HG03460 (cell line): ENCODE results near the gene TMC5.

ENCODE experiments used
- ATAC-seq: cut with Tn5 transposase; IDR thresholded peaks from one replicate; pipeline ENCODE4 v1.9.1; 2021; ENCODE audit not compliant: unreplicated experiment

TMC5 gene

DNA sequence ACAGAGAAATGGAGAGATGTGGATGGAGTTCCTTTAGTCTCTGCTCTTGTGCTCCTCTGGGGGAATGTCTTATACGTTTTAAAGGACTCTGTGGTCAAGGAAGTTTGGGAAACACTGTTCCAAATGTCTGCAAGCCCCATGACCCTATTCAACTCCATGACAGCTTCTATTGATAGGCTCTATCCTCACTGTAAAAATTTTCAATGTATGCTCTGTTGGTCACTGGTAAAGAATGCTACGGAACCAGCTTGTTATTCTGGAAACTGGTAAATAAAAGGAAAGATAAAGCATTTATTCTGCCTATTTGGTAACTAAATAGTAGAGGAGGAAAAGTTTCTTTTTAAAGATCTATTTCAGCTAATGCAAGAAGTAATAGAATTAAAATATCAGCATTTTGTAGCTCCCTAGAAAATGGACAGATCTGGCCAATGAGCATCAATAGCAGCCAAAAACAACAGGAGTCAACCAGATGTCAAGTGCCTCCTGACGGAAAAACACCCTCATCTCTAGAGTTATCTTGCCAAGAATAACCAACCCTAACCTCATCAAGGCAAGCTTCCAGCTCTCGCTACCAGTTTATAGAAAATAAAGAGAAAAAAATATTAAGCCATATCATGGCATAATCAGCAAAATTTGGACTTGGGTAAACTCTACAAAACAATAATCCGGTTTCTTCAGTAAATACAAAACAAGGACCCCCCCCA is 88.1 kb downstream of the TMC5 start:
- no peak for ATAC-seq

DNA sequence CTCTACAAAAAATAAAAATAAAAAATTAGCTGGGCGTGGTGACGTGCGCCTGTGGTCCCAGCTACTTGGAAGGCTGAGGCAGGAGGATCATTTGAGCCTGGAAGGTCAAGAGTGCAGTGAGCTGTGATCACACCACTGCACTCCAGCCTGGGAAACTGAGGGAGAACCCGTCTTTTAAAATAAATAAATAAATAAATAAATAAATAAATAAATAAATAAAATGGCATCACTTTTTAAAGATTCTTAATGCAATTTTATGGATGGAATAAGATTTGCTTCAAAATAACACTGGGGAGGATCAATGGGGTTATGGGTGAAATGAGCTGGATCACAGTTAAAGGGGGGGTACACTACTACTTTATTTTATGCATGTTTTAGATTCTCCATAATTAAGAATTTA is 89.3 kb downstream of the TMC5 start:
- no peak for ATAC-seq

DNA sequence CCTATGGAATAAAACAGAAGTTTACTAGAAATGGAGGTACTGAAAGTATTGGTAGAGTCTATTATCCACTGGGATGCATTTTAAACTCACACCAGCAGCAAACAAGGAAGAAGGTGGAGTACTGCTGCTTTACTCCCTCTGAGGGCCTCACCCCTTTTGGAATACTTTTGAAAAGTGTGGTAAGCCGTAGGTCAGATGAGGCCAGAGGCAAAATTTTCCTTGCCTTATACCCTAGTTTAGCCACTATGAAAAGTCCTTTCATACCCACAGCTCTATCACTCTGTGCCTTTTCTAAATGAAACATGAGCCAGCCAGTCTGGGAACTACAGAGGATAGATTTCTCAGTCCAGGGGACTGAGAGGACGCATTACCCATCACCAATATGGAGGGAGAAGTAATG is 90.2 kb downstream of the TMC5 start:
- no peak for ATAC-seq

DNA sequence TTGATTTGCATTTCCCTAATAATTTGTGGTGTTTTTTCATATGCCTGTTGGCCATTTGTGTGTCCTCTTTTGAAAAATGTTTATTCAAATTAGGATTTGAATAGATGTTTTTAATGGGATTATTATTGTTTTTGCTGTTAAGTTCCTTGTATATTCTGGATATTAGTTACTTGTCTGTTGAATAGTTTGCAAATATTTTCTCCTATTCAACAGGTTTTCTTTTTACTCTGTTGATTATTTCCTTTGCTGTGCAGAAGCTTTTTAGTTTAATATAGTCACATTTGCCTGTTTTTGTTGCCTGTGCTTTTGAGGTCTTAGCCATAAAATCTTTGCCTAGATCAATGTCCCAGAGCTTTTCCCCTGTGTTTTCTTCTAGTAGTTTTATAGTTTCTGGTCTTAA is 94.6 kb downstream of the TMC5 start:
- no peak for ATAC-seq

DNA sequence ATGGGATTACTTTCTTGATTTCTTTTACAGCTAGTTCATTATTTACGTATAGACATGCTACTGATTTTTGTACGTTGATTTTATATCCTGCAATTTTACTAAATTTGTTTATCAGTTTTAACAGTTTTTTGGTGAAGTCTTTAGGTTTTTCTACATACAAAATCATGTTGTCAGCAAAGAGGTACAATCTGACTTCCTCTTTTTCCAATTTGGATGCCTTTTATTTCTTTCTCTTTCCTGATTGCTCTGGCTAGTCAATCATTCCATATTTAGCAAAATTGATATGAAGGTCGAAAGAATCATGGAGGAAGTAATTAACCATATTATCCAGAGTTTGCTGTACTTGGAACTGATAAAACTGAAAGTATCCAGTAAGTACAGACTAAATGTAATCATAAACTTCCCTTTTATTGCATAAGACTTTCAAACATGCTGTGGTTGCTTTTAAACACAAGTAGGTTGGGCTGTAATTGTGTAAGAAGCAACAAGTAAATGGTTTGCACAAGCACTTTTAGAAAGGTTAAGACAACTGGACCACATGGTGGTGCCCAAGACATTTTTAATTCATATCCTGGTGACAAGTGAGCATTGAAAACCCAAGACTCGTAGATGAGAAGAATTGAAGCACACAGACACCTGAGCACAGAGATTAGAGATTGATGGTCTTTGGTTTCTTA is 95.8 kb downstream of the TMC5 start:
- no peak for ATAC-seq

DNA sequence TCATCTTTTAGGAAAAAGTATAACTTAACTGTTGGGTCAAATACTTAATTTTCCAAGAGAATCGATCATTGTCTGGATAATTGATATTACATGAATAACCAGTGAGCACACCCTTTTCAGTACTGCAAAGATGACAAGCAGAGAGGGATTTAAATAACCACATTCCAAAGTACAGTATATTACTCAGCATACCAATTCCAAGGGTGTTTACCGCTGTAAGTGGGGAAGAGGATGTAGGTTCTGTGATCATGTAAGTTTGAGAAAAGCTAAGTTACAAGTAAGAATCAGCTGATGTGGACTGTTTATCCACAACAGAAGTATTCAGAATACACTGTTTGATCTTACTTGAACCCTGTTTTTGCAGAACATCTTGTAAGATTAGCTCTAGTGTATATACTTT is 98.1 kb downstream of the TMC5 start:
- ATAC-seq, result no peak

DNA sequence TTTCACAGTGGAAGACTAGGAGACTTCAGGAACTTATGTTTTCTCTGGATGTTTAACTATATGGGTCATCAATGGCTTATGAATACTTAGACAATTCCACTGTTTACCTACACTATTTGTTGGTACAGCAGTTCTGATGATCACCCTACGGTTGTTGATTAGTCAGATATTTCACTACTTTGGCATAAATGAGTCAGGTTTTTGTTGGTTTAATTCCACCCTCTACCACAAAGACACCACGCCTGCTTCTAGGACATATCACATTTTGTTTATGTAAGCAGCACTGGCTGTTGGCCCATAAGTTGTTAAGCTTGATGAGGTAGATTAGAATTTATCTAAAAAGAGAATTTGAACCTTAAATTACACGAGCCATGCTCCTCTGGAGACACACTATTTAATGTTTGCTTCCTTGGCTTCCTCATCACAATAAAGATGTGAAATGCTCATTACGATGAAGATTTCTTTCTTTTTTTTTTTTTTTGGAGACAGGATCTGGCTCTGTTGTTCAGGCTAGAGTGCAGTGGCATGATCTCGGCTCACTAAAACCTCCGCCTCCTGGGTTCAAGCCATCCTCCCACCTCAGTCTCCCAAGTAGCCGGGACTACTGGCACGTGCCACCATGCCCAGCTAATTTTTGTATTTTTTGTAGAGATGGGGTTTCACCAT is 99.9 kb downstream of the TMC5 start:
- no peak for ATAC-seq

DNA sequence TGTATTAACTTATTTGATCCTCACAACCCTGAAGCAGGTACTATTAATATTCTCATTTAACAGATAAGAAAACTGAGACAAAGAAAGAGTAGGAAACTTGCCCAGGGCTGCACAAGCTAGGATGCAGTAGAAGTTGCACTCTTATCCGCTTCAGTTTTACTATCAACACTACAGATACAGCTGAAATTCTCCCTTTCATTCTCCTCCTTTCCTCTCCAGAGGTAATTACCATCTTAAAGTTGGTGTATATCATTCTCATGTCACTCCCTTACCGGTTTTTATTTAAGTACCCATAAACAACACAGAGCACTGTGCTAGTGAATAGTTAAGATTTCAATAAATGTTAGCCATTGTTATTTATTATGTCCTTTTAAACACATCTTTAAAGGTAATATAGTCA is 100.7 kb downstream of the TMC5 start:
- no peak for ATAC-seq

DNA sequence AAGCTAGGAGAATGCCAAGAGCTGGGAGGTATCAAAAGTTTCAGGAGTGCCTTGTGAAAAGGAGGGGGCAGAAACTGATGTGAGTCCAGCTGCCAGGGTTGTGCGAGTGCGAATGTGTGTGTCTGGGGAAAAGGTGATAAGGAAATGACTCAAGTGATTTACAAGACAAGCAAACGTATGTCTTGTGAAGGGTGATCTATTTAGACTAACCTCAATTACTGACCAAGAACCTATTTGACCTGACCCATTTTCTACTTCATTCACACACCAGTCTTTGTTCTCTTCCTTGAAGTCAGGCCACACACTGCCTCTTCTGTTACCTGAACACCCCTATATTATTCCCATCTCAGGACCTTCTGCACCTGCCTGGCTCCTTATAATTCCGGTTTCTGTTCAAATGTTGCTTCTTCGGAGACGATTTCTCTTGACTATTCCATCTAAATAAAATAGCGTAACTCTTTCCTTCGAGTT is 103.2 kb downstream of the TMC5 start:
- ATAC-seq, result no peak

DNA sequence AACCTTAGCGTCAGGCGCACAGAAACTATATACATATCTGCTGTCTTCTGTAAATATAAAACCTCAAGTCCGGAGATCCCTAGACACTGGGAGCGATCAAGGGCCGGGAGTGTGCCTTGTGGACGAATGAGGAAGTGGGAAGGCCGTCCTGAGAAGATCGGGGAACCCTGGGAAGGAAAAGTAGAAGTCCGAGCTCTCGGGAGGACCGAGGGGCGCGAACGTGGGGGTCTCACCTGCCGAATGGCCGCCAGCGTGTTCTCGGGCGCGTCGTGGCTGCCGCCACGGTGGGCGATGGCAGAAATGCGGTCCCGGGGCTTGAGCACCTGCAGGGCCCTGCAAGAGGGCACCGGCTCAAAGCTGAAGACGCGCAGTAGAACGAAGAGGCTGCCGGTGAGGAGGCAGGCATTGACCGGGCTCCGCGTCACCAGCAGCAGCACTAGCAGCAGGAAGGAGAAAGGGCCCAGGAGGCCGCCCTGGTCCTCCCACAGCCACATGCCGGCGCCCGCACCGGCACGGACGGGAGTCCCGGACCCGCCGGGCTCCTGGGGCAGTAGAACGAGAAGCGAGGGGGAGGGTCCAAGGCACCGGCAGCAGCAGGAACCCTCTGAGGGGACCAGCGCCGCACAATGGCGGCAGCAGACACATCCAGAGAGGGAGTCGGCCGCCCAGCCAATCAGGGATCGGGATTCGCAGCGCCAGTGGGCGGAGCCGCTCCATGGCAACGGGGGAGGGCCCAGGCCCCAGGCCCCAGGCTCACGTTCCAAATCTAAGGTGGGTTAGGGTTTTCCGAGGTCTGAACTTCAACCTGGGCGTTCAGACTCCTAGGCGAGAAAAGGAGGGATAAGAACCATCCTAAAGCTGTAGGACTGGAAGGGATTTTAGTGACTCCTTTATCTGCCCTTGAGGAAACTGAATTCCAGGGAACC is 104.1 kb downstream of the TMC5 start, which contains the start of gene GDE1:
Gene GDE1, minus strand, starts transcription at position 628 of the 926 bp plus-strand sequence. Its CDS starts 134 bp downstream, at position 494.
- ATAC-seq, result peak; percentile 63

DNA sequence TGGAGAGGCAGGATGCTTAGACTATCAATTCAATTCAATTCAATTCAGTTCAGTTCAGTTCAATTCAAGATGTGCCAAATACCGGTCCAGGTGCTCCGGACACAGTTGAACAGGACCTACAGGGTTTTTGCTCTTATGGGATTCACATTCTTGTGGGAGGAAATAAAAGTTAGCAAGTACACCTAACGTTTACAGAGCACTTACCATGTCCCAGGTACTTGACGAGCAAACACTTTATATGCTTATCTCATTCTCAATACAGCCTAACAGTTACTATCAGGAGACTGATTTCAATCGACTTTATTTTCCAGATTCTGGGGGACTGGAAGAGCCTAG is 104.7 kb downstream of the TMC5 start:
- ATAC-seq, result no peak

DNA sequence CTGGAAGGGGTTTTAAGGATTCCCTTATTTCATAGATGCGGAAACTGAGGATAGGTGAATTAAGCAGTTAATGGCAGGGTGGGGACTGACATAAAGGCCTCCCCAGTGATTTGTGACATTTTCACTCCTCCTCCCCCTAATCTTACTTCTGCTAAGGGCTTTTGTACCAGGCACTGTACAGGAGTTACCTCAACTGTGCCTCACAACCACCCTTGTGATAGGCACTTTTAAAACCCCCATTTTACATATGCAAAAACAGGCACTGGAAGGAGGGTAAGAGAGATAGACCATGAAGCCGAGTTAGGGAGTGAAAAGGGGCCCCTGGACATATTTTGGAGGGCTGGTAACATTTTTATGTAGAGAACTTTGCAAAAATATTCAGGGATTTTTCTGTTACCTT is 105.1 kb downstream of the TMC5 start:
- ATAC-seq, result no peak

DNA sequence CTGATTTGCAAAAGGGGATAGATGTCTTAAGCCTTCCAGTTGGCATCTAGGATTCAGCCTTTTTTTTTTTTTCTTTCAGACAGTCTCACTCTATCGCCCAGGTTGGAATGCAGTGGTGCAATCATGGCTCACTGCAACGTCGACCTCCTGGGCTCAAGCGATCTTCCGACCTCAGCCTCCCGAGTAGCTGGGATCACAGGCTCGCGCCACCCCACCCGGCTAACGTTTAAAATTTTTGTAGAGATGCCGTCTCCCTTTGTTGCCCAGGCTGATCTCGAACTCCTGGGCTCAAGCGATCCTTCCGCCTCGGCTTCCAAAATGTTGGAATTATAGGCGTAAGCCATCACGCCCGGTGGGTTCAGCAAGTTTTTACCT is 105.5 kb downstream of the TMC5 start:
- no peak for ATAC-seq

DNA sequence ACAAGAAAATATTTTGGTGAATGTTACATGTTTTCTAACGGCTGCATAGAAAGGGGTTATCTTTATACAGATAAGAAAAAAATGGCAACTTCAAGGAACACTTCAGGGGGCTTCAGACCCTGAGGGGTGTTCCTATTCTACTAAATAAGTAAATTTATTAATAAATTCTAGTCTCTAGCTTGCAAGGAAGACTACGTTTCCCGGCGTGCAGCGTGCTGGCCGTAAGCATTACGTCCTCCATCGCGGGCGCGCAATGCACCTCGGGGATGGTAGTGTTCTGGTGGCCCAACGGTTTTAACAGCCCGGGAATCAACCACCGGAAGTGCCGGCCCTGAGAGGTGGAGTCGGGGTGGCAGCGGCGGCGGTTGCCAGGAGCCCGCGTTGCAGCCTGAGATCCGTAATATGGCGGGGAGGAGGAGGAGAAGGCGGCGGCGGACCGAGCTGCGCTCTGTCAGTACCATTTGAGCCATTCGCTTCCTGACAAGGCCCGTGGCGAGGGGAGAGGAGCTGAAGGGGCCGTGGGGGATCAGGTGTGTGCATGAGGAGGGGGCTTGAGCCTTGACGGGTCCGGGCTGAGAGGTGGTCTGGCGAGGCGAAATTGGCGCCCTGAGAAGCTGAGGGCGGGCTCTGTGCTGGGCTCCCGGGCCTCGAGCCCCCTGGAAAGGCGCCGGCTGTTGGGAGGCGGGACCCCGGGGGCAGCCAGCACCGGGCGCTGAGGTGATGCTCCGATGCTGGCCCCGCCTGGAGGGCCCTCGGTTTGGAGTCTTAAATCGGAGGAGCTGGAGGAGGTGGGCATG is 106.1 kb downstream of the TMC5 start, which contains the start of gene CCP110:
Gene CCP110, plus strand, starts transcription at position 384 of the 797 bp plus-strand sequence. CDS start 3,940 bp downstream, outside the sequence.
- peak; percentile 72 for ATAC-seq

DNA sequence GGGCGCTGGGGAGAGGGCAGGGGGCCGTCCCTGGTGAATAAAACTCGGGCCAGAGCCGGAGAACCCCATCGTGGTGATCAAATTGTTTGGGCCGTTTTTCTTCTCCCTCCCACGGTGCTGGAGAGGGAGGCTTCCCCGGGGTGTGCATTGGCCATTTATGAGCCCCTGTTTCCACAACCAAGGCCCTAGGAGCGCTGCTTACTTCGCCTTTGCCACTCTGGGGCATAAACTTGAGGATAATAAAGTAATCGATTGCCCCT is 106.6 kb downstream of the TMC5 start:
- ATAC-seq, result no peak

DNA sequence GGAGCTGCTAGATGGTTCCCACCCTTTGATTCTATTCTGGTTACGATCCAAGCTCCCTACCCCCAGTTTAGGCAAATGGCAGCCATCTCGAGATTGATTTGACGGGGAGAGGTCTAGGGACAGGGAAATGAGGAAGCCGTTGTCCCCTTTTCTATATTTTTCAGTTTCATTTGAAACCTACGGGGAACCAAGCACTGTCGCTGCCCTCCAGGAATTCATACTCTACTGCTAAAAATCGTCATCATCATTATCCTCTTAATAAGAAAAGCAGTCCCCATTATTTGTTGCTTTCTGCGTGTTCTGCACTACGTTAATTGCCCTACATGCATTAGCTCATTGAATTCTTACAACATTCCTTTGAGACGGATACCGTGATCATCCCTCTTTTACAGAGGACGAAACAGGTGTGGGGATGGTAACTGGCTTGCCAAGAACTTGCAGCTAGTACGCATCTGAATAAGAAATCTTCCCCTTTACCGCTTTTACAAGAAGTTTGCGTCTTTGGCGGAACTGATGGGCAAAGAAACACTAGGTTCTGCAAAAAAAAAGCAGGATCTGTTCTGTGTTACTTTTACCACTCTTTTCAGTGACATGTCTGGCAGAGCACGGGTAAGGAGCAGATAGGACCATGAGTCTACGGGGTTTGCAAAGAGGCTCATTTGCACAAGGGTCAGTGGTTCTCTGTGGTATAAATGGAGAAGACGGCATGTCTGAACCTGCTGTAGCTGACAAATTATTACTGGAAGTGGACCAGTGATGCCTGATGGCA is 107.1 kb downstream of the TMC5 start:
- ATAC-seq, result no peak

DNA sequence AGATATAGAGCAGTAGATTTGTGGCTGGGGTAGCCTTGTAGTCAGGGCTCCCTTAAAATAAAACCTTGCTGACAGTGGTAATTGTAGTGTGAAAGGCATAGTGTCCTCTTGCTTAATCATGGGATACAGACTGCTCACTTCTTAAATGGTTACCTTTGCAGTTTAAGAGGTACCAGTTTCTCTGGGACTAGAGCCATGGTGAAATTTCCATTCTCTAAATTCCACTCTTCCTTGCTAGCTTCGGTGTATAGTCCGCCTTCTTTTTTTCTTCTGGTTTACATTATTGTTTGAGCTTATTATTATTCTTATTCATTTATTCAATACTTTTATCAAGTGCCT is 107.7 kb downstream of the TMC5 start:
- ATAC-seq, result no peak

DNA sequence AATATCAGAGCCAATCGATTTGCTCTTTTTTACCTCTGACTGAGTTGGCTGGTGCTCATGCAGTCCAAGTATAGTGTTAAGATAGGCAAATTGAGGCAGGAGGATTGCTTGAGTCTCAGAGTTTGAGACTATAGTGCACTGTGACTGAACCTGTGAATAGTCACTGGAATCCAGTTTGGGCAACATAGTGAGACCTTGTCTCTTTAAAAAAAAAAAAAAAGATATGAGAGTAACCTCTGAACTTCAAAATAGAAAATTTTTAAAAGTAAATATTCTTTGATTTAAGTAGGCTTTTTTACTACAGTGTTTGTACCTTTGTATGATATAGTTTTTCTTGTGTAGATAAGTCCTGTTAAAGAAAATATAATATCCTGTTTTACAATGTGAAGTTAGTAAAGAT is 109.5 kb downstream of the TMC5 start:
- no peak for ATAC-seq

DNA sequence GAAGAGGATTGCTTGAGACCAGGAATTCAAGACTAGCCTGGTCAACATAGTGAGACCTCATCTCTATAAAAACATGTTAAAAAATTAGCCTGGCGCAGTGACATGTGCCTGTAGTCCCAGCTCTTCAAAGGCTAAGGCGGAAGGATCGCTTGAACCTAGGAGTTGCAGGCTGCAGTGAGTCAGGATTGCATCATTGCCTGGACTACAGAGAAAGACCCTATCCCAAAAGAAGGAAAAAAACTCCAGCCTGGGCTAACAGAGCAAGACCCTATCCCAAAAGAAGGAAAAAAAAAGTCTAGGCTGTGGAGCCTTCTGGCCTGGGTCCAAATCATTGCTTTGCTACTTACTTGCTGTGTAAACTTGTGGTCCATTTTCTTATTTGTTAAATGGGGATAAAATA is 111.0 kb downstream of the TMC5 start:
- ATAC-seq, result no peak

DNA sequence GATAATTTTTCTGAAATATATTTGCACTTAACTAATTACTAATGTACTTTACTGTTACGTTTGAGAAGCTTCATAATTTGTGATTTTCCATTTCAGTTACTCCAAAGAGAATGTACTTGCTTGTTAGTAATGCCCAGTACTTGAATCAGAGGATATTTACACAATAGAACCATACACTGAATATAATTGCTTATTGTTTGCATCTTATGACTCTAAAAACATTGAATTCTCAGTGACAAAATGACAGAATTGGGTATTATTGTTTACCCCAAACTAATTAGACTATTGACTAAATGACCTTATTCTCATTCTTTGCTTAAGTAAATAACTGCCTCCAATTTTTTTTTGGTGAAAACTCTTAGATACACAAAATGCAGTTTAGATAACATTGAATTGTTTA is 114.9 kb downstream of the TMC5 start:
- ATAC-seq, result no peak
